ENCODE data around the gene THPO.

The THPO gene

DNA sequence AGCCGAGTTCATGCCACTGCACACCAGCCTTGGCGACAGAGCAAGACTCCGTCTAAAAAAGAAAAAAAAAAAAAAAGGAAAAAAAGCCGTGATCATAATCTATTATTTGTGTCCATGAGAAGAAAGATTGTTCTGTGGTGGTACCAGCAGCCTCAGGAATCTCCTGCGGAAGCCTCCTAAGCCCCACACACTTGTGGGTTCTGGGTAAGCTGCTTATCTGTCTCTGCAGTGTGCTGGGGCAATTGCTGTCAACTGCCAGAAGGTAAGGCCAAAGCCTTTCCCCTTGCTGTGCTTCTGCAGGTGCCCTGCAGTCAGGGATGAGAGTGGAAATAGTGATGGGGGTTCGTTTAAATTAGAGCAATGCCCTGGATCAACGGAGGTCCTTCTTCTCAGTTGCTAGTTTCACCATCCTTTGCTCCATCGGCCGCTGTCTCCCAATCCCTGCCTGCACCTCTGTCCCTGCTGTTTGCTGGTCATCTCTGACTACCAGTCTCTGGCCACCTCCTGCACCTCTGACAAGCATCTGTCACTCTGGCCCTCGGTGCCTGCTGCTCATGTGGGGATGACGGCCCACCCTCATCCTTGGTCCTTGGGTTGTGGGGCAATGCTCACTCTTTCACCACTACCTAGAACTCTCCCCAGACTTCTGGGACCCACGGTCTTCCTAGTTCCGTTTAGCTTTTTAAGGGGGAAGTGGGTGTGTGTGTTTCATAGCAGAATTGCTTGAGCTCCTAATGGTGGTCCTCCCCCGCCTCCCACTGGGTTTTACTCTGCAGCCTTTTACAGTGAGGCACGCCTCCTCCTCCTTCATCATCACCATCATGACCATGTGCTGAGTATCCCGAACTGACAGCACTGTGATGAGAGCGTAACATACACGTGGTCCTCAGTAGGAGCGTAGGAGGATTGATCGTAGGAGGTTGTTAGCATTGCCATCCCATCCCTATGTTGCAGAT, 27.3 kb upstream of the THPO start:
- Histone ChIP-seq H3K4me3 (ENCODE audit: insufficient read depth, low read depth, low read length, poor library complexity, severe bottlenecking) (no peak overlapping the region), H3K27me3 (replicated peaks; ENCODE audit: control insufficient read depth, insufficient read depth, low read length, poor library complexity, severe bottlenecking) (peaks cover 5% of the 10 kb centered on the region), H3K4me1 (ENCODE audit: control insufficient read depth, insufficient read depth, low read length, poor library complexity, severe bottlenecking) (no peaks in the 10 kb centered on the region), H3K36me3 (ENCODE audit: control insufficient read depth, insufficient read depth, low read length) (no peaks in the 10 kb centered on the region), H3K27ac (ENCODE audit: insufficient read depth, low read length, poor library complexity, severe bottlenecking) (no peak overlapping the region), H3K9me3 (ENCODE audit: control insufficient read depth, low read length) (no peaks in the 10 kb centered on the region)
- no peak for DNase-seq

DNA sequence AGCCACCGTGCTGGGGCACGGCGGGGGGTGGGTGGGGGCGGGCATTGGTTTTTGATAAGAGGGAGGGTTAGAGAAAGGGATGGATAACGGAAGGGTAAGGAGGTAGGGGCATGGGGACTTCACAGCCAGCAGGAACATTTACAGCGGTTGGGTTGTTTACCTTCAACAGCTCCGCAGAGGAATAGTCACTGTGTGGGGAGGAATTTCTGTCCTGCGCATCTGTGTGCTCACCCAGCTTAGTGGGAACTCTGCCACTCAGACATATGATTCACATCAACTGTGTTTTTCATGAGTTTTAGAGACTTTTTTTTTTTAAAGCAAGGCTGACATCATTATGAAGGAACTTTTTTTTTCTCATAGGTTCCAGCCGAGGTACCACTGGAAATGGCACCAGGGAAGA, 21.4 kb upstream of the THPO start:
- H3K27me3 ChIP-seq (replicated peaks; ENCODE audit: control insufficient read depth, insufficient read depth, low read length, poor library complexity, severe bottlenecking) = peaks cover 5% of the 10 kb centered on the region
- H3K36me3 ChIP-seq (ENCODE audit: control insufficient read depth, insufficient read depth, low read length) = no peaks in the 10 kb centered on the region
- no peak overlapping the region for H3K27ac ChIP-seq (ENCODE audit: insufficient read depth, low read length, poor library complexity, severe bottlenecking)
- no peaks in the 10 kb centered on the region for H3K9me3 ChIP-seq (ENCODE audit: control insufficient read depth, low read length)
- no peak overlapping the region for H3K4me3 ChIP-seq (ENCODE audit: insufficient read depth, low read depth, low read length, poor library complexity, severe bottlenecking)
- DNase-seq = no peak
- no peaks in the 10 kb centered on the region for H3K4me1 ChIP-seq (ENCODE audit: control insufficient read depth, insufficient read depth, low read length, poor library complexity, severe bottlenecking)

DNA sequence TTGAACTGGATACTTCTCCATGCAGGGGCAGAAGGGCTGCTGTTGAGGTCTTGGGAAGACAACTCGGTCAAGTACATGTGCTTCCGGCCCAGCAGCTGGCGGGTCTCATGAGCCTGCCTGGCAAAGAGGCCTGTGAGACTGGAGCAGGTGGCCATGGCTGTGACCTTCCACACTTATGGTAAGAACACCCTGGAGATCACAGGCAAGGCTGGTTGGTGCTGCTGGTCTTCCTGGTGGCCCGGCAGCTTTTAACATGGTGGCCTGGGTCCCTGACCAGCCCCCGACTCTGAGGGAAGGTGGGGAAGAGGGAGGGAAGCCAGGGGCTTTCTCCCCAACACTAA, 17.3 kb upstream of the THPO start:
- no peaks in the 10 kb centered on the region for H3K4me1 ChIP-seq (ENCODE audit: control insufficient read depth, insufficient read depth, low read length, poor library complexity, severe bottlenecking)
- H3K27ac ChIP-seq (ENCODE audit: insufficient read depth, low read length, poor library complexity, severe bottlenecking) = no peak overlapping the region
- H3K4me3 ChIP-seq (ENCODE audit: insufficient read depth, low read depth, low read length, poor library complexity, severe bottlenecking) = no peak overlapping the region
- no peaks in the 10 kb centered on the region for H3K27me3 ChIP-seq (replicated peaks; ENCODE audit: control insufficient read depth, insufficient read depth, low read length, poor library complexity, severe bottlenecking)
- no peak for DNase-seq
- H3K9me3 ChIP-seq (ENCODE audit: control insufficient read depth, low read length) = no peaks in the 10 kb centered on the region
- H3K36me3 ChIP-seq (ENCODE audit: control insufficient read depth, insufficient read depth, low read length) = no peaks in the 10 kb centered on the region

DNA sequence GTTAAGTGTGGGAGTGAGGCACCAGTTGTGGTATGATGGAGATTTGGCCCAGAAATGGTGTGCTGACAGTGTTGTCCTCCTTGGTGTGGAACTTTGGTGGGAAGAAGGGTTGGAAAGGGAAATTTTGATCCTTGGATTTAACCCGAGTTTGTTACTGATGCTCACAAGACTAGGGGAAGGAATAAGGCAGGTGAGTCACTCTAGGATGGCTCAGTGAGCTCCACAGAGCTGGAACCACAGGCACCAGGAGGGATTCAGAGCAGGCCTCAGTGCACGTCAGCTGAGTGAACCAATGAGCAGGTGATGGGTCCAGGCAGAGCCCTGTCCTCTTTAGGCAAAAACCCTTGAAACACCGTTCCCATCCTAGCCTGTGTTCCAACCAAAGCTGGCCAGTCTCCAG, 13.3 kb upstream of the THPO start:
- Histone ChIP-seq H3K4me3 (ENCODE audit: insufficient read depth, low read depth, low read length, poor library complexity, severe bottlenecking) (no peak overlapping the region), H3K27ac (ENCODE audit: insufficient read depth, low read length, poor library complexity, severe bottlenecking) (no peak overlapping the region), H3K27me3 (replicated peaks; ENCODE audit: control insufficient read depth, insufficient read depth, low read length, poor library complexity, severe bottlenecking) (no peaks in the 10 kb centered on the region), H3K9me3 (ENCODE audit: control insufficient read depth, low read length) (no peaks in the 10 kb centered on the region), H3K36me3 (ENCODE audit: control insufficient read depth, insufficient read depth, low read length) (no peaks in the 10 kb centered on the region), H3K4me1 (ENCODE audit: control insufficient read depth, insufficient read depth, low read length, poor library complexity, severe bottlenecking) (no peaks in the 10 kb centered on the region)
- no peak for DNase-seq

DNA sequence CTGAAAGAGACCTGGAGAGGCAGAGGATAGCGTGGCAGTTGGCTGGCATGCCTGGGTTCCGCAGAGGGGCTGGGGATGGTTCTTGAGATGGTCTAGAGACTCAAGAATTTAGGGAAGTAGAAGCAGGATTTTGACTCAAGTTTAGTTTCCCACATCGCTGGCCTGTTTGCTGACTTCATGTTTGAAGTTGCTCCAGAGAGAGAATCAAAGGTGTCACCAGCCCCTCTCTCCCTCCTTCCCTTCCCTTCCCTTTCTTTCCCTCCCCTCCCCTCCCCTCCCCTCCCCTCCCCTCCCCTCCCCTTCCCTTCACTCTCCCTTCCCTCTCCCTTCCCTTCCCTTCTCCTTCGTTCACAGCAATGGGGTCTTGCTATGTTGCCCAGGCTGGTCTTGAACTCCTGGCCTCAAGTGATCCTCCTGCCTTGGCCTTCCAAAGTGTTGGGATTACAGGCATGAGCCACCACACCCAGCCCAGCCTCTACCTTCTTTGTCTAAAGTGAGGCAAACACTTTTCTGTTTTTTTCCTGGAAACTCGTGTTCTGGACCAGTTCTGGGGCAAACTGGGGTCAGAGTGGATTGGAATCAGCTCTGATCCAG, 12.0 kb upstream of the THPO start:
- Histone ChIP-seq H3K27me3 (replicated peaks; ENCODE audit: control insufficient read depth, insufficient read depth, low read length, poor library complexity, severe bottlenecking) (no peaks in the 10 kb centered on the region), H3K36me3 (ENCODE audit: control insufficient read depth, insufficient read depth, low read length) (no peaks in the 10 kb centered on the region), H3K9me3 (ENCODE audit: control insufficient read depth, low read length) (no peaks in the 10 kb centered on the region), H3K4me3 (ENCODE audit: insufficient read depth, low read depth, low read length, poor library complexity, severe bottlenecking) (no peak overlapping the region), H3K27ac (ENCODE audit: insufficient read depth, low read length, poor library complexity, severe bottlenecking) (no peak overlapping the region), H3K4me1 (ENCODE audit: control insufficient read depth, insufficient read depth, low read length, poor library complexity, severe bottlenecking) (no peaks in the 10 kb centered on the region)
- DNase-seq = no peak

DNA sequence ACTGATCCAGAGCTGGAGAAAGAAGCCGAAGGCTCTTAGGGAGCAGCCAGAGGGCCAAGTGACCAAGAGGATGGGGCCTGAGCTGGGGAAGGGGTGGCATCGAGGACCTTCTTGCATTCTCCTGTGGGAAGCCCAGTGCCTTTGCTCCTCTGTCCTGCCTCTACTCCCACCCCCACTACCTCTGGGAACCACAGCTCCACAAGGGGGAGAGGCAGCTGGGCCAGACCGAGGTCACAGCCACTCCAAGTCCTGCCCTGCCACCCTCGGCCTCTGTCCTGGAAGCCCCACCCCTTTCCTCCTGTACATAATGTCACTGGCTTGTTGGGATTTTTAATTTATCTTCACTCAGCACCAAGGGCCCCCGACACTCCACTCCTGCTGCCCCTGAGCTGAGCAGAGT, 11.4 kb upstream of the THPO start:
- H3K27ac ChIP-seq (ENCODE audit: insufficient read depth, low read length, poor library complexity, severe bottlenecking) = no peak overlapping the region
- no peaks in the 10 kb centered on the region for H3K9me3 ChIP-seq (ENCODE audit: control insufficient read depth, low read length)
- no peak overlapping the region for H3K4me3 ChIP-seq (ENCODE audit: insufficient read depth, low read depth, low read length, poor library complexity, severe bottlenecking)
- no peaks in the 10 kb centered on the region for H3K36me3 ChIP-seq (ENCODE audit: control insufficient read depth, insufficient read depth, low read length)
- DNase-seq = no peak
- H3K4me1 ChIP-seq (ENCODE audit: control insufficient read depth, insufficient read depth, low read length, poor library complexity, severe bottlenecking) = no peaks in the 10 kb centered on the region
- no peaks in the 10 kb centered on the region for H3K27me3 ChIP-seq (replicated peaks; ENCODE audit: control insufficient read depth, insufficient read depth, low read length, poor library complexity, severe bottlenecking)

DNA sequence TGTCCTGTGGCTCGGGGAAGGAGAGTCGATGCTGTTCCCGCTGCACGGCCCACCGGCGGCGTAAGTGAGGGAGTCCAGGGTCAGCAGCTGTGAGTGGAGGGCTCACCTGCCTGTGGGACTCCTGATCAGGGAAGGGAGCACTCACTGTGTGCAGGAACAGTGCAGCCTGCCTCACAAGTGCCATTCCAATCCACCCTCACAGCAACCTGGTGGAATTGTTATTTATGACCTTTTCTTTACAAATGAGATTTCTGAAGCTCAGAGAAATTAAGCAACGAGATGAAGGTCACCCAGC, 10.9 kb upstream of the THPO start:
- no peaks in the 10 kb centered on the region for H3K9me3 ChIP-seq (ENCODE audit: control insufficient read depth, low read length)
- no peaks in the 10 kb centered on the region for H3K4me1 ChIP-seq (ENCODE audit: control insufficient read depth, insufficient read depth, low read length, poor library complexity, severe bottlenecking)
- no peaks in the 10 kb centered on the region for H3K27me3 ChIP-seq (replicated peaks; ENCODE audit: control insufficient read depth, insufficient read depth, low read length, poor library complexity, severe bottlenecking)
- H3K27ac ChIP-seq (ENCODE audit: insufficient read depth, low read length, poor library complexity, severe bottlenecking) = no peak overlapping the region
- DNase-seq = no peak
- no peak overlapping the region for H3K4me3 ChIP-seq (ENCODE audit: insufficient read depth, low read depth, low read length, poor library complexity, severe bottlenecking)
- H3K36me3 ChIP-seq (ENCODE audit: control insufficient read depth, insufficient read depth, low read length) = no peaks in the 10 kb centered on the region

DNA sequence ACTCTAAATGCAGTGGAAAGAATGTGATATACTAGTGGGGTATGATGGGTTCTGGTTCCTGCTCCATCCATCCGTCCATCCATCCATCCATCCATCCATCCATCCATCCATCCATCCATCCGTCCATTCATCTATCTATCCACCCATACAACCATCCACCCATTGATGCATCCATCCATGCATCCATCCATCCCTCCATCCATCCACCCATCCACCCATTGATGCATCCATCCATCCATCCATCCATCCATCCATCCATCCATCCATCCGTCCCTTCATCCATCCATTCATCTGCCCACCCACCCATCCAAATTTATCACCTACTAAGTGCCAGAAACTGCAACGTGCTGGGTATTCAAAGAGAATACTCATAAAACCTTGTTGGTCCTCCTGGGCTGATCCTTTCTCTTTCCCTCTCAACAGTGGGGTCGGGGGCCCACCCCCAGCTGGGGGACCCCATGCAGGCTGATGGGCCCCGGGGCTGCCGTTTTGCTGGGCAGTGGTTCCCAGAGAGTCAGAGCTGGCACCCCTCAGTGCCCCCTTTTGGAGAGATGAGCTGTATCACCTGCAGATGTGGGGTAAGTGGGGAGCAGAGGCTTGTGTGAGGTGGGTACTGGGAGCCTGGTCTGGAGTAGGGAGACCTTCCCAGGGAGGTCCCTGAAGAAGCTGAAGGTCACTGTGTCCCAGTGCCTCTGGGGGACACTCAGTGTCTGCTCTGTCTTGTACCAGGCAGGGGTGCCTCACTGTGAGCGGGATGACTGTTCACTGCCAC, 10.3 kb upstream of the THPO start:
- Histone ChIP-seq H3K4me3 (ENCODE audit: insufficient read depth, low read depth, low read length, poor library complexity, severe bottlenecking) (no peak overlapping the region), H3K27me3 (replicated peaks; ENCODE audit: control insufficient read depth, insufficient read depth, low read length, poor library complexity, severe bottlenecking) (no peaks in the 10 kb centered on the region), H3K36me3 (ENCODE audit: control insufficient read depth, insufficient read depth, low read length) (no peaks in the 10 kb centered on the region), H3K27ac (ENCODE audit: insufficient read depth, low read length, poor library complexity, severe bottlenecking) (no peak overlapping the region), H3K4me1 (ENCODE audit: control insufficient read depth, insufficient read depth, low read length, poor library complexity, severe bottlenecking) (no peaks in the 10 kb centered on the region), H3K9me3 (ENCODE audit: control insufficient read depth, low read length) (no peaks in the 10 kb centered on the region)
- DNase-seq = no peak

DNA sequence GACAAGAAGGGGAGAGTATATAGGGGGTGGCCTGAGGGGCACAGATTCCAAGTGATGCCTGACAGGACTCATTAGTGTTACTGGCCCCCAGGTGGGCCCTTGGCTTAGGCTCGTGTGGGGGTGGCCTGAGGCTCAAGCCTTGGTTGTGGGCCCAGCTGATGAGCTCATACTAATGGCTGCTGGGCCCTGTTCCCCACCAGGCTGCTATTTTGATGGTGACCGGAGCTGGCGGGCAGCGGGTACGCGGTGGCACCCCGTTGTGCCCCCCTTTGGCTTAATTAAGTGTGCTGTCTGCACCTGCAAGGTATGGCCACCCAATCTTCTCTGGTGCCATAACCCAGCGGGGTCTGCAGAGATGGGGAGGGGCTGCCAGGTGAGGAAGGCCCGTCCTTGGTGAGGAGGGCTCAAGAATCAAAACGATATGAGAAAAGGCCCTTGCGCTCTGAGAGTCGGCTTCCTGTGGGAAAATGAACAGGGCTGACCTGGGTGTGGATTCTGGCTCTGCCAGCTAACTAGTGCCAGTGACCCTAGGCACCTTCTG, 9.2 kb upstream of the THPO start:
- no peak overlapping the region for H3K27ac ChIP-seq (ENCODE audit: insufficient read depth, low read length, poor library complexity, severe bottlenecking)
- peaks cover 5% of the 10 kb centered on the region for H3K27me3 ChIP-seq (replicated peaks; ENCODE audit: control insufficient read depth, insufficient read depth, low read length, poor library complexity, severe bottlenecking)
- no peak overlapping the region for H3K4me3 ChIP-seq (ENCODE audit: insufficient read depth, low read depth, low read length, poor library complexity, severe bottlenecking)

More for the DNA sequence above, 9.2 kb upstream of the THPO start:
- DNase-seq = no peak
- Histone ChIP-seq H3K36me3 (ENCODE audit: control insufficient read depth, insufficient read depth, low read length) (no peaks in the 10 kb centered on the region), H3K4me1 (ENCODE audit: control insufficient read depth, insufficient read depth, low read length, poor library complexity, severe bottlenecking) (no peaks in the 10 kb centered on the region), H3K9me3 (ENCODE audit: control insufficient read depth, low read length) (no peaks in the 10 kb centered on the region)

Measured in effector memory CD4-positive, alpha-beta T cell (primary cell).